NCI-H748 treated with DMSO at 0.1 percent for 48 hours (cell line): ENCODE data around the gene LRP1B.

Source experiments
- DNase-seq: peaks from one replicate; lab custom pipeline; 2025; lab: John Stamatoyannopoulos, UW

Gene LRP1B

DNA sequence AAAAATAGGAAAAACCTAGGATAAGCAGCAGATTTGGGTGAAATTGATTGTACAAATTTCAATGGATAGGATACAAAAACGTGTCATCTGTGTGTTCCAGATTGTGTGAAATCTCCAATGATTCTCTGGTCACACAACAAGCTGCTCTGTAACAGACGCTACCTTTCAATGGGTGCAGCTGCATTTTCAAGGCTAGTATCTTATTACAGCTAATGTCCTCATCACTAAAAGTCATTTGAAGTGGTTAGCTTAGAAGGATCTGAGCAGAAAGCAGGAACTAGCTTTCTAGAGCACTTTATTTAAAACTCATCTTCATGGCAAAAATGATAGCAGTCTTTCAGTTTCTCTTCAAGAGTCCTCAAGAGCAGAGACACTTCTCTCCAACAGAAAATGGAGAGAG is 364.6 kb downstream of the LRP1B start:
- DNase-seq, result no peak

GRCh38 chr2:141748616-141749015 is 382.2 kb downstream of the LRP1B start:
- DNase-seq, result no peak

DNA sequence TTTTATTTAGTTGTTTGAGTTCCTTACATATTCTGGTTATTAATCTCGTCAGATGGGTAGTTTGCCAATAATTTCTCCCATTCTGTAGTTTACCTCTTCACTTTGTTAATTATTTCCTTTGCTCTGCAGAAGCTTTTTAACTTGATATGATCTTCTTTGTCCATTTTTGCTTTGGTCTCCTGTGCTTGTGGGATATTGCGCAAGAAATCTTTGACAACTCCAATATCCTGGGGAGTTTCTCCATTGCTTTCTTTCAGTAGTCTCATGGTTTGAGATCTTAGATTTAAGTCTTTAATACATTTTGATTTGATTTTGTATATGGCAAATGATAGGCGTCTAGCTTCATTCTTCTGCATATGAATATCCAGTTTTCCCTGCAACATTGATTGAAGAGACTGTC is 389.2 kb downstream of the LRP1B start:
- no peak for DNase-seq

DNA sequence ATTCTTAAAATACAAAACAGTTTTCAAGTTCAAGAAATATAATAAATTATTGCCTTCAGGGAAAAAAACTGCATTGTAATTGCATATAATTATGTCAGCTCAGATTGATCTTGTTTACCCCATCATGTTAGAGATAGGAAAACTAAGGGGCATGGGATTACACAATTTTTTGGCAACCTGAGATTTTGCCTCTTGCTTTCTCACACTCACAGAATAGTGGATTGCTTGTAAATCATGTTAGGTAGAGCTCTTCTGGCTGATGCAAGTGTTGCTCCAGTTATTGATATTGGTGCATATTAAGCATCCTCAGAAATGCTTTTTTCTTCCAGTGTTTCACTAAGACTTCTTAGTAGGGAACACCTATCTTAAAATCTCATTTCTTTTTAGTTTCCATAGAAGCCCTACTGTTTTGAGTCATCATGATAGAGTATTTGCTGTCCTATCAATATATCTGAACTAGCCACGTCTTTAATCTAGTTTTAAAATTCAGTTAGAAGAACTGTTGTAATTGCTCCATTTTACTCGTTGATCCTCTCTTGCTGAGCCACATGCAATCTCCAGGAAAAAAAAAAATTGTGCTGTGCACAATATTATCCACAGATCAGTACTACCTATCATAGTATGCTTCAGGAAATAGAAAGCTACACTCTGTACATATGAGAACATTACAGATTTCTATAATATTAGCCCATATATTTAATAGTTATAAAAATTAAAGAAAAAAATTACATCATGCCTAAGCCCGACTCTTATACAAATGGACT is 393.1 kb downstream of the LRP1B start:
- no peak for DNase-seq

DNA sequence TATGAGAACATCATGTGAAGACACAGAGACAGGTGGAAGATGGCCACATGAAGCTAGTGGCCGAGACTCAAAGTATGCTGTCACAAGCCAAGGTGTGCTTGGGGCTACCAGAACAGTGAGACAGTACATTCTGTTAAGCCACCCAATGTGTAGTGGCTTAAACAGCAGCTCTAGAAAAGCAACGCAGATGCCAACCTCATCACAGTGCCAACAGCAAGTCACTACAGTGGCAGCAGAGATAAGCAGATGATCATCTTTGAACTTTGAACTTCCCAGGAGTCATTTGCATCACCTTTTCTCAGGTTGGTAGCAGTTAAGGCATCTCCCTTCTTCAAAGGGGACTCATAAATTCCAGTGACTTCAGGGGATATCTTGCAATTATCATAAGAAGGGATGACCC is 394.4 kb downstream of the LRP1B start:
- DNase-seq, result no peak

DNA sequence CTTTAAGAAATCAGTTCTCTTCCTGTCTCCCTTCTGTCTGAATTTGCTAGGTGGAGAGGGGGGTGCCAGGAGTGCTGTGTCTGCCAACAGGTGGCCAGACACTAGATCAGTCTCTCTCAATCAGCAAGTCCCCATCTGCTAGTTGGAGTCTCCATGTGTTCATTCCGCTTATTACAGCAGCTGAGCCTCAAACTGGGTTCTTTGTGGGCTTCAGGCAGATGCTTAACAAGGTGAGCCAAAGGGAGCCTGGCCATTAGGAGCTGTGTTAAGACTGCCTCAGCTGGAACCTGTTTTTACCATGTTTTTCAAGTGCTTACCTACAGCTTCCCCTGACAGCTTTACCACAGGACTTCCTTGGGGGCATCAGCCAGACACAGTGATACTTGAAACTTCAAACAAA is 401.9 kb downstream of the LRP1B start:
- no peak for DNase-seq

GRCh38 chr2:141728142-141728541 is 402.7 kb downstream of the LRP1B start:
- DNase-seq, result no peak

- DNase-seq, result no peak
Observed at GRCh38 chr2:141724426-141724825, 406.4 kb downstream of the LRP1B start.

- DNase-seq, result no peak
Observed at GRCh38 chr2:141723814-141724213, 407.0 kb downstream of the LRP1B start.

DNA sequence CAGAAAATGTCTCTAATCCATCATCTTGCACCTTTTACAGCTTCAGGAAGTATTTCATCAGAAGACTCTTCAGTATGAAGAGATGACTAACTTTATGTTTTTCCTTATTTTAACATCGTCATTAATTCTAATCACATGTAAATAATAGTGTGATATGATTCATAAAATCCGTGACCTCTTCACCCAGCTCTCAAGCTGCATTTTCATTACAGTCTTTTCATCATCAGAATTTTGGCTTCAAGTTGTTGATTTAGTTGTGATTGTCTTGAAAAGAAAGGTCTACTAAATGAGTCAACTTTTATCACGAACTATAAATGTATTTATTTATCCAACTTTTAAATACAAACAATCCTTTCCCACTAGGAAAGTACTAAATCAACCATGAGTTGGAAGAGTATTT is 410.3 kb downstream of the LRP1B start:
- DNase-seq, result no peak

DNA sequence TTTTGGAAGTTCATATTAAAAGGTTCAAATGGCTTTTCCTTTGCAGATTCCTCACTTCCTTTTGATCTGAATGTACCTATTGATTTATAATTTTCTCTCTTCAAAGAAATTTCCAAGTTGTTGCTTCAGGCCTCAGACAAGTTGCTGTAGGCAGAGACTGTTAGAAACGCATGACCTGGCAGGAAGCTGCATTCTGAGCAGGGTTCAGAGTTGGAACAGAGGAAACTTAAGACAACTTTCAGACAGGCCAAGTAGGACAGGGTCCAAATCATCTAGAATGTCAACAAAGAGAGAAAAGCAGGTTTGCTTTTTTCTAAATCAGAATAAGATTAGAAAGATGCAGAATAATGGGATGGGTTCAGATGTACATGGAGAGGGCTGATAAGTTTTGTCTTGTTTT is 416.3 kb downstream of the LRP1B start:
- DNase-seq, result no peak

GRCh38 chr2:141711627-141712026 is 419.2 kb downstream of the LRP1B start:
- no peak for DNase-seq

DNA sequence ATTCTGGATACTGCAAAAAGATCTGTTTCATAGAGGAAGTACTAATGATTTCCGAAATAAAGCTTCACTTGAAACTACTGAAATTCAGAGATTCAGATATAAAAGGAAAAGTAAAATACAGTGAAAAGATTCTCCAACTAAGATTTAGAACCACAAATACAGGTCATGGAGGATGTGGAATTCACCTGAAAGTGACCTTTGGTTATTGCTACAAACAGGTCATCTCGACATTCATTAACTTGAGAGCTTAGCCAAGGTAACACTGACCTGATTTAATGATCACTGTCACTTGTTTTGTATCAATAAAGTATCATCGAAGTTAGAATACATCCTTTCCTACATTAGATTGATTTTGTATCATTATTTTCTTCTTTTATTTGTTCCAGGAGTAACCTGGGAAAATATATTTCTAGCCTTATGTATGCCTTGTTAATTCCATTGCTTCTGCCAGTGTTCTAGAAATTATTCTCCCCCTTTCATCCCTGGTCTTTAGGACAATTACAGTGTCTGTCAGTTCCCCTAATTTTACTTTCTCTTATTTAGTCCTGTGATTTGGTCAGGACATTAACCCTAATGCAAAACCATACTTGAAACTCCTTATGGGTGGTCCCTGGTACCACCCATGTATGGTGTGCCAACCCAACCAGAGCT is 420.1 kb downstream of the LRP1B start:
- DNase-seq, result no peak

DNA sequence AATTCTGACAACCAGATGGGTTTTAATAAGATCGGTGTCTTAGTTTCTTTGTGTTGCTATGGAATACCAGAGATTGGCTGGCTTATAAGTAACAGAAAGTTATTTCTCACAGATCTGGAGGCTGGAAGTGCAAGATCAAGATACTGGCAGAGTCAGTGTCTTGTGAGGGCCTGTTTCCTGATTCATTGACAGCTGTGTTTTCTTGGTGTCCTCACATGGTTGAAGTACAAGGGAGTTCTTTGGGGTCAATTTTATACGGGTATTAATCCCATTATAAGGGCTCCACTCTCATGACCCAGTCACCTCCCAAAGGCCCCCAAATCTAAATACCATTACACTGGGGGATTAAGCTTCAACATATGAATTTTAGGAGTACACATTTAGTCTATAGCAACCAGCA is 421.1 kb downstream of the LRP1B start:
- no peak for DNase-seq

- DNase-seq, result peak; percentile 46
Observed at GRCh38 chr2:141707486-141707885, 423.3 kb downstream of the LRP1B start.

- no peak for DNase-seq
Observed at GRCh38 chr2:141704541-141704940, 426.3 kb downstream of the LRP1B start.

- no peak for DNase-seq
Observed at GRCh38 chr2:141703501-141703900, 427.3 kb downstream of the LRP1B start.

GRCh38 chr2:141701618-141702017 is 429.2 kb downstream of the LRP1B start:
- DNase-seq, result no peak

GRCh38 chr2:141699573-141699972 is 431.2 kb downstream of the LRP1B start:
- no peak for DNase-seq

DNA sequence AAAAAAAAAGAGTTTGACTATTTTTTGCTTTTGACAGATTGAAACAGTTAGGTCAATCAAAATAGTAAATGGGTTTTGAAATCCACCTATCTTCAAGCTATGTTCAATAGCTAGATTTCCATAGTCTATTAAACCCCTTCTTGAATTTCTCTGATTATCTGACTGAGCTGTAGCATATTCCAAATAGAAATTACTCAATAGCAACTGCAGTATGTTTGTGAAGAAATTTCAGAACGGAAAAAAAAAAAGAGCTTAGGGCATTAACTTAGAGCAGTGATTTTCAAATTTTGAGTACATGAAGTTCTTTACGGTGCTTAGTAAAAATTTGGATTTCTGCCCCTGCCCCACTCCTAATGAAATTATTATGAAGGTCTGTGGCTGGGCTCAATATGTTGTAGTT is 432.3 kb downstream of the LRP1B start:
- DNase-seq, result no peak

DNA sequence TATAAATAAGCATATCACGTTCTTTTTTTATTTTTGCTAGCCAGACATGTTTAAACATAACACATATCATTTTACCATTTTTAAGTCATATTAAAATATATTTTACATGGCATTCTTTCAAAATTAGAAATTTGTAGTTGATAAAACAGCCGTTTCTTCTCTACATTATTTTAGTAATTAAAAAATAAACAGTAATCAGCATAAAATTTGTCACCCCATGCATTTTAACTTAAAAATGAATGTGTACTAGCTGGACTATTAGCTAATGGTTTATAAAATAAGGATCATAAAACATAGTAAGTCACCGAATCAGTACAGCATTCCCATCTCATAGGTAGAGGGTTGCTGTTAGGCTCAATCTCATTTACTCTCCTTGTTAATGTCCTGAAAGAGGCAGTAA is 433.8 kb downstream of the LRP1B start:
- no peak for DNase-seq

DNA sequence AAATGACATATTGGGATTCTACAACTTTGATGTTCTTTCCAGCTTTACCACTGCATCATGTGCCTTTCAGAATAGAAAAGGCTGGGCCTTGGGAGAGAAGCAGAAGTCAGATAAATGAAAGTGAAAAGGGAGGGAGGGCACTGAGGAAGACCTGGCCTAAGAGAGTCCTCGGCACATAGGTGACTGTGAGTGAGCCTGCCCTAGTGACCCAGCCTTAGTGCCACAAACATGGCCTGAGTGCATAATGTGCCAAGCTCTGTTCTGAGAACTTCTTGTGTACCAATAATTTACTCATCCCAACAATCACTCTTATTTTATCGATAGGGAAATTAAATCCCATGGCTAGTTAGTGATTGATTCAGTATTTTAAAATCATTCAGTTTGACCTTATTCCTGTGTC is 436.6 kb downstream of the LRP1B start:
- no peak for DNase-seq

DNA sequence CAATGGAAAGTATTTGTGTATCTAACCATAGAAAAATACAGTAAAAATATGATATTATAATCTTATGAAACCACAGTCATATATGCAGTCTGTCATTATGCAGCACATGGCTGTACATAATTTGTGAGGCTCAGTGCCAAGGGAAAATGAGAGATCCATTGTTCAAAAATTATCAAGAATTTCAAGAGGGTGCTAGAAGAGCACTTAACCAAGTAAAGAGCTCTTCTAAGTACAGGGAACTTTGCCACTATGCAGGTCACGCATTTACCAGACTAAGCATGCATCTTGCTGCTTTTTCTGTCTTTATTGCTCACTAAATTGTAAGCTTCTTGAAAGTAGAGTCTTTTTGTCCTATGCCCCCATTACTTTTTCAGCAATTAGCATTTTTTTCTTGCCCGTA is 438.0 kb downstream of the LRP1B start:
- DNase-seq, result no peak

DNA sequence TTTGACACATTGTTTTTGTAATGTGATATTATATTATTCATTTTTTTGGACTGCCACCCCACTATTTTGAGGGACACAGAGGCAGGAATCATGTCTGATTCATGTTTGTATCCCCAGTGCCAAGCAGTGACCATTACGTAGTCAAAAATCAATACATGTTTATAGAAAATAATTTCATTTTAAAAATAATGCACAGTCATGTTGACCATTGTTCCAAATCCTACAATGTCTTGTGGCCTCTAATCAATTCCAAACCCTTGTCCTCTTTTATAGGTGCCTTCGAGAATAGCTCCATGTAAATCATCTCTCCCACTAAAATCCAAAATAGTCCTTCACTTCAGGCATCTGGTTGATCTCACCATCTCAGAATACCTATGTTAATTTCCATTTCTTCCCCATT is 454.7 kb downstream of the LRP1B start:
- no peak for DNase-seq
